ENCODE results near the gene FGFR4. TPM values are rescaled to one million over a fixed set of nuclear protein-coding genes. Genes with fewer than 3 reads are reported as not detected.

The FGFR4 gene
- total and polyA plus RNA-seq, 2 experiments from 2014 or later, result 43.4 to 150 TPM

DNA sequence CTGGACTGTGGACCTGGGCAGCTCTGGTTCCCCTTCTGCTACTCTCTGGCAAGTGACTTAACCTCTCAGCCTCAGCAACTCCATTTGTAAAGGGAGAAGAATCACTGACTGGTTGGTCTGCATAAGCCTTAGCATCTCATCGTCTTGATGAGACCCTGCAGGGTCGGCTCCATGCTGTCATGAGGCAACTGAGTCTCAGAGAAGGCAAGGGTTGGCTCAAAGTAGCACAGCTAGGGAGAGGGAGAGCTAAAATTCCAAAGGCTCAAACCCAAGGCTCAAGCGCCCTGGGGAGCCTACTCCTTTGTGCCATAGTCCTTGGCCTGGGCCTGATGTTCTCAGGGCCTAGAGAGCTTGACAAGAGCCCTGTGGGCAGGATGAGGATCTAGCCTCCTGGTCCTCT is 4.5 kb downstream of the FGFR4 start:
- Histone ChIP-seq H3K4me3 (no peak overlapping the region), H3F3A (replicated peaks; ENCODE audit: low read depth) (peaks cover 5% of the 10 kb centered on the region), H3K27me3 (ENCODE audit: insufficient read depth) (no peaks in the 10 kb centered on the region), H3K9me2 (ENCODE audit: insufficient read depth) (no peaks in the 10 kb centered on the region), H2AFZ (no peak overlapping the region), H3K79me2 (replicated peaks; ENCODE audit: insufficient read depth) (peaks cover 22% of the 10 kb centered on the region), H3K27ac (ENCODE audit: low read depth) (no peak overlapping the region), H4K20me1 (replicated peaks; ENCODE audit: insufficient read depth) (peaks cover 8% of the 10 kb centered on the region; the same call in 1 of the 2 replicates), H3K36me3 (ENCODE audit: insufficient read depth) (peaks cover 5% of the 10 kb centered on the region), H3K4me1 (ENCODE audit: insufficient read depth) (peaks cover 5% of the 10 kb centered on the region), H3K4me2 (no peak overlapping the region)
- H3K4me3 Mint-ChIP-seq, result no peak overlapping the region
- peaks cover 16% of the 10 kb centered on the region for H3K4me1 Mint-ChIP-seq
- TF ChIP-seq, protein P1, sequence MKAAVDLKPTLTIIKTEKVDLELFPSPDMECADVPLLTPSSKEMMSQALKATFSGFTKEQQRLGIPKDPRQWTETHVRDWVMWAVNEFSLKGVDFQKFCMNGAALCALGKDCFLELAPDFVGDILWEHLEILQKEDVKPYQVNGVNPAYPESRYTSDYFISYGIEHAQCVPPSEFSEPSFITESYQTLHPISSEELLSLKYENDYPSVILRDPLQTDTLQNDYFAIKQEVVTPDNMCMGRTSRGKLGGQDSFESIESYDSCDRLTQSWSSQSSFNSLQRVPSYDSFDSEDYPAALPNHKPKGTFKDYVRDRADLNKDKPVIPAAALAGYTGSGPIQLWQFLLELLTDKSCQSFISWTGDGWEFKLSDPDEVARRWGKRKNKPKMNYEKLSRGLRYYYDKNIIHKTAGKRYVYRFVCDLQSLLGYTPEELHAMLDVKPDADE (IDR thresholded peaks at IDR 0.05), result no peak
- no peak for TF ChIP-seq JUNB (IDR thresholded peaks at IDR 0.05; ENCODE audit: unreplicated experiment)
- TF ChIP-seq, protein P2, sequence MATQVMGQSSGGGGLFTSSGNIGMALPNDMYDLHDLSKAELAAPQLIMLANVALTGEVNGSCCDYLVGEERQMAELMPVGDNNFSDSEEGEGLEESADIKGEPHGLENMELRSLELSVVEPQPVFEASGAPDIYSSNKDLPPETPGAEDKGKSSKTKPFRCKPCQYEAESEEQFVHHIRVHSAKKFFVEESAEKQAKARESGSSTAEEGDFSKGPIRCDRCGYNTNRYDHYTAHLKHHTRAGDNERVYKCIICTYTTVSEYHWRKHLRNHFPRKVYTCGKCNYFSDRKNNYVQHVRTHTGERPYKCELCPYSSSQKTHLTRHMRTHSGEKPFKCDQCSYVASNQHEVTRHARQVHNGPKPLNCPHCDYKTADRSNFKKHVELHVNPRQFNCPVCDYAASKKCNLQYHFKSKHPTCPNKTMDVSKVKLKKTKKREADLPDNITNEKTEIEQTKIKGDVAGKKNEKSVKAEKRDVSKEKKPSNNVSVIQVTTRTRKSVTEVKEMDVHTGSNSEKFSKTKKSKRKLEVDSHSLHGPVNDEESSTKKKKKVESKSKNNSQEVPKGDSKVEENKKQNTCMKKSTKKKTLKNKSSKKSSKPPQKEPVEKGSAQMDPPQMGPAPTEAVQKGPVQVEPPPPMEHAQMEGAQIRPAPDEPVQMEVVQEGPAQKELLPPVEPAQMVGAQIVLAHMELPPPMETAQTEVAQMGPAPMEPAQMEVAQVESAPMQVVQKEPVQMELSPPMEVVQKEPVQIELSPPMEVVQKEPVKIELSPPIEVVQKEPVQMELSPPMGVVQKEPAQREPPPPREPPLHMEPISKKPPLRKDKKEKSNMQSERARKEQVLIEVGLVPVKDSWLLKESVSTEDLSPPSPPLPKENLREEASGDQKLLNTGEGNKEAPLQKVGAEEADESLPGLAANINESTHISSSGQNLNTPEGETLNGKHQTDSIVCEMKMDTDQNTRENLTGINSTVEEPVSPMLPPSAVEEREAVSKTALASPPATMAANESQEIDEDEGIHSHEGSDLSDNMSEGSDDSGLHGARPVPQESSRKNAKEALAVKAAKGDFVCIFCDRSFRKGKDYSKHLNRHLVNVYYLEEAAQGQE (IDR thresholded peaks at IDR 0.05; ENCODE audit: unreplicated experiment), result no peak
- TF ChIP-seq EZH2phosphoT487 (IDR thresholded peaks at IDR 0.05; ENCODE audit: unreplicated experiment), result no peak
- TF ChIP-seq EZH2 (IDR thresholded peaks at IDR 0.05; ENCODE audit: low read depth, unreplicated experiment), result no peak
- TF ChIP-seq POLR2AphosphoS5 (IDR thresholded peaks at IDR 0.05; ENCODE audit: low read depth), result no peak
- TF ChIP-seq STAT1 (IDR thresholded peaks at IDR 0.05; ENCODE audit: unreplicated experiment), result no peak
- no peak for TF ChIP-seq CREB1 (CRISPR knock-in tag; IDR thresholded peaks at IDR 0.05; ENCODE audit: low read depth)
- no peak for TF ChIP-seq NANOG (IDR thresholded peaks at IDR 0.05; ENCODE audit: borderline replicate concordance)
- TF ChIP-seq, protein P3, sequence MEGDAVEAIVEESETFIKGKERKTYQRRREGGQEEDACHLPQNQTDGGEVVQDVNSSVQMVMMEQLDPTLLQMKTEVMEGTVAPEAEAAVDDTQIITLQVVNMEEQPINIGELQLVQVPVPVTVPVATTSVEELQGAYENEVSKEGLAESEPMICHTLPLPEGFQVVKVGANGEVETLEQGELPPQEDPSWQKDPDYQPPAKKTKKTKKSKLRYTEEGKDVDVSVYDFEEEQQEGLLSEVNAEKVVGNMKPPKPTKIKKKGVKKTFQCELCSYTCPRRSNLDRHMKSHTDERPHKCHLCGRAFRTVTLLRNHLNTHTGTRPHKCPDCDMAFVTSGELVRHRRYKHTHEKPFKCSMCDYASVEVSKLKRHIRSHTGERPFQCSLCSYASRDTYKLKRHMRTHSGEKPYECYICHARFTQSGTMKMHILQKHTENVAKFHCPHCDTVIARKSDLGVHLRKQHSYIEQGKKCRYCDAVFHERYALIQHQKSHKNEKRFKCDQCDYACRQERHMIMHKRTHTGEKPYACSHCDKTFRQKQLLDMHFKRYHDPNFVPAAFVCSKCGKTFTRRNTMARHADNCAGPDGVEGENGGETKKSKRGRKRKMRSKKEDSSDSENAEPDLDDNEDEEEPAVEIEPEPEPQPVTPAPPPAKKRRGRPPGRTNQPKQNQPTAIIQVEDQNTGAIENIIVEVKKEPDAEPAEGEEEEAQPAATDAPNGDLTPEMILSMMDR (conservative IDR thresholded peaks at IDR 0.05; ENCODE audit: low read depth in 2 of 2), result no peak
- TF ChIP-seq ZNF114 (CRISPR knock-in tag; IDR thresholded peaks at IDR 0.05), result no peak
- no peak for TF ChIP-seq ZNF331 (CRISPR knock-in tag; IDR thresholded peaks at IDR 0.05; ENCODE audit: low read depth)
- TF ChIP-seq, protein P4, sequence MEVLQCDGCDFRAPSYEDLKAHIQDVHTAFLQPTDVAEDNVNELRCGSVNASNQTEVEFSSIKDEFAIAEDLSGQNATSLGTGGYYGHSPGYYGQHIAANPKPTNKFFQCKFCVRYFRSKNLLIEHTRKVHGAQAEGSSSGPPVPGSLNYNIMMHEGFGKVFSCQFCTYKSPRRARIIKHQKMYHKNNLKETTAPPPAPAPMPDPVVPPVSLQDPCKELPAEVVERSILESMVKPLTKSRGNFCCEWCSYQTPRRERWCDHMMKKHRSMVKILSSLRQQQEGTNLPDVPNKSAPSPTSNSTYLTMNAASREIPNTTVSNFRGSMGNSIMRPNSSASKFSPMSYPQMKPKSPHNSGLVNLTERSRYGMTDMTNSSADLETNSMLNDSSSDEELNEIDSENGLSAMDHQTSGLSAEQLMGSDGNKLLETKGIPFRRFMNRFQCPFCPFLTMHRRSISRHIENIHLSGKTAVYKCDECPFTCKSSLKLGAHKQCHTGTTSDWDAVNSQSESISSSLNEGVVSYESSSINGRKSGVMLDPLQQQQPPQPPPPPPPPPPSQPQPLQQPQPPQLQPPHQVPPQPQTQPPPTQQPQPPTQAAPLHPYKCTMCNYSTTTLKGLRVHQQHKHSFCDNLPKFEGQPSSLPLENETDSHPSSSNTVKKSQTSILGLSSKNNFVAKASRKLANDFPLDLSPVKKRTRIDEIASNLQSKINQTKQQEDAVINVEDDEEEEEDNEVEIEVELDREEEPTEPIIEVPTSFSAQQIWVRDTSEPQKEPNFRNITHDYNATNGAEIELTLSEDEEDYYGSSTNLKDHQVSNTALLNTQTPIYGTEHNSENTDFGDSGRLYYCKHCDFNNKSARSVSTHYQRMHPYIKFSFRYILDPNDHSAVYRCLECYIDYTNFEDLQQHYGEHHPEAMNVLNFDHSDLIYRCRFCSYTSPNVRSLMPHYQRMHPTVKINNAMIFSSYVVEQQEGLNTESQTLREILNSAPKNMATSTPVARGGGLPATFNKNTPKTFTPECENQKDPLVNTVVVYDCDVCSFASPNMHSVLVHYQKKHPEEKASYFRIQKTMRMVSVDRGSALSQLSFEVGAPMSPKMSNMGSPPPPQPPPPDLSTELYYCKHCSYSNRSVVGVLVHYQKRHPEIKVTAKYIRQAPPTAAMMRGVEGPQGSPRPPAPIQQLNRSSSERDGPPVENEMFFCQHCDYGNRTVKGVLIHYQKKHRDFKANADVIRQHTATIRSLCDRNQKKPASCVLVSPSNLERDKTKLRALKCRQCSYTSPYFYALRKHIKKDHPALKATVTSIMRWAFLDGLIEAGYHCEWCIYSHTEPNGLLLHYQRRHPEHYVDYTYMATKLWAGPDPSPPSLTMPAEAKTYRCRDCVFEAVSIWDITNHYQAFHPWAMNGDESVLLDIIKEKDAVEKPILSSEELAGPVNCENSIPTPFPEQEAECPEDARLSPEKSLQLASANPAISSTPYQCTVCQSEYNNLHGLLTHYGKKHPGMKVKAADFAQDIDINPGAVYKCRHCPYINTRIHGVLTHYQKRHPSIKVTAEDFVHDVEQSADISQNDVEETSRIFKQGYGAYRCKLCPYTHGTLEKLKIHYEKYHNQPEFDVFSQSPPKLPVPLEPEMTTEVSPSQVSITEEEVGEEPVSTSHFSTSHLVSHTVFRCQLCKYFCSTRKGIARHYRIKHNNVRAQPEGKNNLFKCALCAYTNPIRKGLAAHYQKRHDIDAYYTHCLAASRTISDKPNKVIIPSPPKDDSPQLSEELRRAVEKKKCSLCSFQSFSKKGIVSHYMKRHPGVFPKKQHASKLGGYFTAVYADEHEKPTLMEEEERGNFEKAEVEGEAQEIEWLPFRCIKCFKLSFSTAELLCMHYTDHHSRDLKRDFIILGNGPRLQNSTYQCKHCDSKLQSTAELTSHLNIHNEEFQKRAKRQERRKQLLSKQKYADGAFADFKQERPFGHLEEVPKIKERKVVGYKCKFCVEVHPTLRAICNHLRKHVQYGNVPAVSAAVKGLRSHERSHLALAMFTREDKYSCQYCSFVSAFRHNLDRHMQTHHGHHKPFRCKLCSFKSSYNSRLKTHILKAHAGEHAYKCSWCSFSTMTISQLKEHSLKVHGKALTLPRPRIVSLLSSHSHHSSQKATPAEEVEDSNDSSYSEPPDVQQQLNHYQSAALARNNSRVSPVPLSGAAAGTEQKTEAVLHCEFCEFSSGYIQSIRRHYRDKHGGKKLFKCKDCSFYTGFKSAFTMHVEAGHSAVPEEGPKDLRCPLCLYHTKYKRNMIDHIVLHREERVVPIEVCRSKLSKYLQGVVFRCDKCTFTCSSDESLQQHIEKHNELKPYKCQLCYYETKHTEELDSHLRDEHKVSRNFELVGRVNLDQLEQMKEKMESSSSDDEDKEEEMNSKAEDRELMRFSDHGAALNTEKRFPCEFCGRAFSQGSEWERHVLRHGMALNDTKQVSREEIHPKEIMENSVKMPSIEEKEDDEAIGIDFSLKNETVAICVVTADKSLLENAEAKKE (CRISPR knock-in tag; IDR thresholded peaks at IDR 0.05), result no peak
- H3K27ac Mint-ChIP-seq, result no peak overlapping the region
- ATAC-seq (no peak), DNase-seq (ENCODE audit: low spot score) (no peak)
- peaks cover 40% of the 10 kb centered on the region for H3K36me3 Mint-ChIP-seq (ENCODE audit: low read depth)
- H3K9me3 Mint-ChIP-seq, result no peaks in the 10 kb centered on the region; the same call in 2 of the 3 replicates
- peaks cover 11% of the 10 kb centered on the region for H3K27me3 Mint-ChIP-seq (ENCODE audit: insufficient read depth, low read depth, poor library complexity)

Measured in GM23338 (cell line).